GM23248 (cell line): ENCODE measurements around the gene SFPQ.

Experiments
- EZH2 ChIP-seq: fragments of 200-600 bp; sonication (generic); IDR thresholded peaks from 2 replicates; pipeline ENCODE4 v1.6.1; 2018; ENCODE audit warnings: antibody characterized with exemption, mild to moderate bottlenecking; ENCODE audit not compliant: insufficient read depth, poor library complexity, severe bottlenecking
- EZH2phosphoT487 ChIP-seq: fragments of 200-600 bp; sonication (generic); IDR thresholded peaks from 2 replicates; pipeline ENCODE4 v1.6.1; 2018; ENCODE audit warnings: antibody characterized with exemption, moderate library complexity, mild to moderate bottlenecking, low read depth; ENCODE audit not compliant: insufficient read depth

DNA sequence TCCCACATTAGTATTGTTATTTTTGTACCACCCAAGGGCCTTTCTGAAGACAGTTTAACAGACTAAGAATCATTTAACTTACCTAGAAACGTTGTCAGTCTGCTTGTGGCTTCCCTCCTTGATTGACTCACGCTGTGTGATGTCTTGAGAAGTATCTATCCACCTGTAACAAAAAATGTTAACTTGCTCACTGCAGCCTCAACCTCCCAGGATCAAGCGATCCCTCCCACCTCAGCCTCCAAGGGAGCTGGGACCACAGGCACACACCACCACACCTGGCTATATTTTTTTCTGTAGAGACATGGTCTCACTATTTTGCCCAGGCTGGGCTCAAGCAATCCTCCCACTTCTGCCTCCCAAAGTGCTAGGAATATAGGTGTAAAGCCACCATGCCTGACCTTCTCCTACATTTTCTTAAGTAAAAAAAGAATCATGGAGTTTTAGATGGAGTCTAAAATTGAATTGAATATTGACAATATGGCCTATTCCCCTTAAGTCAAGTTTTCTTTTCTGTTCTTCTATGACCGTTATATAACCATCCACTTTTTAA lies 15.6 kb downstream of the SFPQ start:
- TF ChIP-seq EZH2 (no peak), EZH2phosphoT487 (no peak)
